Ishikawa (cell line): Measurements from ENCODE around the gene ZBED3.

Experiments used
- CEBPB ChIP-seq: IDR thresholded peaks from 2 replicates; pipeline ENCODE4 v1.6.1; 2012
- CREB1 ChIP-seq: IDR thresholded peaks from 2 replicates; pipeline ENCODE4 v1.6.1; 2012; ENCODE audit warnings: low read depth
- EGR1 ChIP-seq: IDR thresholded peaks from 2 replicates; pipeline ENCODE4 v1.6.1; 2012
- EP300 ChIP-seq: IDR thresholded peaks from 2 replicates; pipeline ENCODE4 v1.6.1; 2012; ENCODE audit warnings: borderline replicate concordance
- FOXM1 ChIP-seq: IDR thresholded peaks from 2 replicates; pipeline ENCODE4 v1.6.1; 2012; ENCODE audit warnings: low read depth, borderline replicate concordance
- MAX ChIP-seq: IDR thresholded peaks from 2 replicates; pipeline ENCODE4 v1.6.1; 2012
- NFIC ChIP-seq: IDR thresholded peaks from 2 replicates; pipeline ENCODE4 v1.6.1; 2012
- RAD21 ChIP-seq: IDR thresholded peaks from 2 replicates; pipeline ENCODE4 v1.6.1; 2012; ENCODE audit warnings: low read depth
- REST ChIP-seq: IDR thresholded peaks from 2 replicates; pipeline ENCODE4 v1.6.1; 2012; ENCODE audit warnings: low read depth, mild to moderate bottlenecking
- TAF1 ChIP-seq: IDR thresholded peaks from 2 replicates; pipeline ENCODE4 v1.6.1; 2012; ENCODE audit warnings: low read depth, mild to moderate bottlenecking
- TCF12 ChIP-seq: IDR thresholded peaks from 2 replicates; pipeline ENCODE4 v1.6.1; 2012; ENCODE audit warnings: low read depth
- TEAD4 ChIP-seq: IDR thresholded peaks from 2 replicates; pipeline ENCODE4 v1.6.1; 2012
- USF1 ChIP-seq: IDR thresholded peaks from 2 replicates; pipeline ENCODE4 v1.6.1; 2012
- YY1 ChIP-seq: IDR thresholded peaks from 2 replicates; pipeline ENCODE4 v1.6.1; 2012; ENCODE audit warnings: low read depth
- ZBTB7A ChIP-seq: IDR thresholded peaks from 2 replicates; pipeline ENCODE4 v1.6.1; 2012; ENCODE audit warnings: low read depth

ZBED3 gene

GRCh38 chr5:77083088-77083487, 4.0 kb downstream of the ZBED3 start:
- TF ChIP-seq FOXM1 (no peak), ZBTB7A (no peak), CREB1 (no peak), RAD21 (no peak), TEAD4 (no peak), MAX (no peak), EGR1 (no peak), USF1 (no peak)

- TF ChIP-seq RAD21 (no peak), ZBTB7A (no peak), REST (no peak), FOXM1 (no peak), CREB1 (no peak), TEAD4 (no peak), YY1 (no peak), USF1 (no peak), TAF1 (no peak), TCF12 (no peak), EGR1 (no peak), NFIC (no peak), CEBPB (no peak), EP300 (no peak), MAX (no peak)
These were observed 4.8 kb downstream of the ZBED3 start for GRCh38 chr5:77082280-77082679.

GRCh38 chr5:77080905-77081304, 6.2 kb downstream of the ZBED3 start:
- no peak for TF ChIP-seq REST

- TF ChIP-seq MAX (no peak), ZBTB7A (no peak), TEAD4 (no peak), TAF1 (no peak), EGR1 (no peak), CEBPB (no peak), RAD21 (no peak), NFIC (no peak), USF1 (no peak), YY1 (no peak), CREB1 (no peak), EP300 (no peak), REST (no peak), FOXM1 (no peak), TCF12 (no peak)
These were observed 9.3 kb downstream of the ZBED3 start for GRCh38 chr5:77077829-77078176.
